Measurements from ENCODE around the gene CTSH.

Gene CTSH

GRCh38 chr15:78944669-78945407, at the start of gene CTSH:
TSS of gene CTSH (minus strand) at chr15:78945046. CDS start at chr15:78944981, 65 bp downstream.
- peak; percentile 78 to 87 for DNase-seq

GRCh38 chr15:78993931-78994530, 49.2 kb upstream of the CTSH start:
- DNase-seq: no peak

GRCh38 chr15:78993257-78993930, 48.5 kb upstream of the CTSH start:
- no peak for DNase-seq

- DNase-seq: no peak
Measured at GRCh38 chr15:78992416-78993256, 47.8 kb upstream of the CTSH start.

- no peak for DNase-seq
Measured at GRCh38 chr15:78991879-78992278, 47.0 kb upstream of the CTSH start.

GRCh38 chr15:78991476-78991875, 46.6 kb upstream of the CTSH start:
- no peak for DNase-seq

GRCh38 chr15:78990278-78990677, 45.4 kb upstream of the CTSH start:
- DNase-seq: no peak

GRCh38 chr15:78989701-78990240, 44.9 kb upstream of the CTSH start:
- no peak for DNase-seq

GRCh38 chr15:78988361-78988911, 43.6 kb upstream of the CTSH start:
- peak; percentile 14 to 61 for DNase-seq

- no peak for DNase-seq
Measured at GRCh38 chr15:78987556-78988360, 42.9 kb upstream of the CTSH start.

- no peak for DNase-seq
Measured at GRCh38 chr15:78985859-78986475, 41.1 kb upstream of the CTSH start.

- DNase-seq: no peak
Measured at GRCh38 chr15:78984041-78984440, 39.2 kb upstream of the CTSH start.

GRCh38 chr15:78983146-78983918, 38.5 kb upstream of the CTSH start:
- no peak for DNase-seq

- no peak for DNase-seq
Measured at GRCh38 chr15:78982736-78983135, 37.9 kb upstream of the CTSH start.

GRCh38 chr15:78981532-78982313, 36.9 kb upstream of the CTSH start:
- no peak for DNase-seq

- peak; percentile 10 to 47 for DNase-seq
Measured at GRCh38 chr15:78979456-78980320, 34.8 kb upstream of the CTSH start.

- DNase-seq: no peak
Measured at GRCh38 chr15:78978601-78979179, 33.8 kb upstream of the CTSH start.

All from CD4-positive, alpha-beta T cell treated with Interferon alpha-2 for 1 hour (primary cell).